Measurements from ENCODE around the gene COQ9.
"Not testable (repeated sequence)": the region's sequence is repeated elsewhere in the genome, so short reads cannot be mapped to it uniquely, and the experiment has no call there.

The COQ9 gene, protein sequence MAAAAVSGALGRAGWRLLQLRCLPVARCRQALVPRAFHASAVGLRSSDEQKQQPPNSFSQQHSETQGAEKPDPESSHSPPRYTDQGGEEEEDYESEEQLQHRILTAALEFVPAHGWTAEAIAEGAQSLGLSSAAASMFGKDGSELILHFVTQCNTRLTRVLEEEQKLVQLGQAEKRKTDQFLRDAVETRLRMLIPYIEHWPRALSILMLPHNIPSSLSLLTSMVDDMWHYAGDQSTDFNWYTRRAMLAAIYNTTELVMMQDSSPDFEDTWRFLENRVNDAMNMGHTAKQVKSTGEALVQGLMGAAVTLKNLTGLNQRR

DNA sequence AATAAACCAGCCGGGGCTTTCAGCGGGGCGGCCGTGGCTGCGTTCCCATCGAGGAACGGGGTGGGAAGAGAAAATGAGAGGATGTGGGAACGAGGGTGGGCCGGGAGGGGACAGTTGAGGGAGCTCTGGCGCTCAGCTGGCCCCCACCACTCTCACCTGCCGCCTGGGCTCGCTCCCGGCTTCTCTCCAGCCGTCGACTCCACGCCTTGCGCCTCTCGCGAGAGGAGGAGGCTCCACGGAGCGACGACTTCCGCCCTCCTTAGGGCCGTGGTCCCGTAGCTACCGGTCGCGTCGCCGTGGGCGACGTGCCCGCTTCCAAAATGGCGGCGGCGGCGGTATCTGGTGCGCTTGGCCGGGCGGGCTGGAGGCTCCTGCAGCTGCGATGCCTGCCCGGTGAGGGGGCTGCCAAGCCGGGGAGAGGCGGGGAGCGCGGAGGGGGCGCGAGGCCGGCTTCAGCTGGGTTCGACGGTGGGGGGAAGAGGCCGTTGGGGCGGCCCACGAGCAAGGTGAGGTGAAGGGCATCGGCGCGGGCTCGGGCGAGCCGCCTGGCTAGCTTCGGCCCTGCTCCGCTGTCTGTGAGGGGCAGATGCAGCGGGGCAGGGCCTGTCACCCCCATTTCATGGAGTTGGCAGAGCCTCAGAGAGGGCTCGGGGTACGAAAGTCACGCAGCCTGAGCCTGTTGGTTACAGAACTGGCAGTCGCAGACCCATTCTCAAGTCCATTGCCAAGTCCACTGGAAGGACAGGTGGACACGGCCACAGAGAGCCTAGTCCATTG lies at the start of gene COQ9, which contains the start of gene CIAPIN1:
Gene COQ9 (plus strand): TSS at position 294 of the 777 bp plus-strand sequence. CDS start 27 bp downstream, at position 321.
Gene CIAPIN1 (minus strand): TSS at position 200 of the 777 bp plus-strand sequence. CDS start 6,457 bp downstream, outside the sequence.
- peak; percentile 29 for DNase-seq

DNA sequence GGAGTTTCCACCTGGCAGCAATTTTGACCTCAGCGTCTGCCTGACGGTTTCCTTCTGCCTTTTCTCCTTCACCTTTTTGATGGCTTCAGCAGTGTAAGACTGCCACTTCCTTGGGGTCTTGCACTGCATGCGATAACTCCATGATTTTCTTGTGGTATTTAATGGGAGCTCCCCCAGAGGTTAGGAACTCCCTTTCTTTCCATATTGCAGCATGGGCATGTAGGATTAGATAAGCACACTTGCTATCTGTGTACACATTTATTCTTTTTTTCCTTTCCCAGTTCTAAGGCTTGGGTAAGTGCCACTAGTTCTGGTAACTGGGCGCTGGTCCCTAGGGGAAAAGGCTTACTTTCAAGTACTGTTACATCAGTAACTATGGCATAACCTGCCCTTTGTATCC lies 49.8 kb upstream of the COQ9 start:
- DNase-seq = not testable (repeated sequence)

DNA sequence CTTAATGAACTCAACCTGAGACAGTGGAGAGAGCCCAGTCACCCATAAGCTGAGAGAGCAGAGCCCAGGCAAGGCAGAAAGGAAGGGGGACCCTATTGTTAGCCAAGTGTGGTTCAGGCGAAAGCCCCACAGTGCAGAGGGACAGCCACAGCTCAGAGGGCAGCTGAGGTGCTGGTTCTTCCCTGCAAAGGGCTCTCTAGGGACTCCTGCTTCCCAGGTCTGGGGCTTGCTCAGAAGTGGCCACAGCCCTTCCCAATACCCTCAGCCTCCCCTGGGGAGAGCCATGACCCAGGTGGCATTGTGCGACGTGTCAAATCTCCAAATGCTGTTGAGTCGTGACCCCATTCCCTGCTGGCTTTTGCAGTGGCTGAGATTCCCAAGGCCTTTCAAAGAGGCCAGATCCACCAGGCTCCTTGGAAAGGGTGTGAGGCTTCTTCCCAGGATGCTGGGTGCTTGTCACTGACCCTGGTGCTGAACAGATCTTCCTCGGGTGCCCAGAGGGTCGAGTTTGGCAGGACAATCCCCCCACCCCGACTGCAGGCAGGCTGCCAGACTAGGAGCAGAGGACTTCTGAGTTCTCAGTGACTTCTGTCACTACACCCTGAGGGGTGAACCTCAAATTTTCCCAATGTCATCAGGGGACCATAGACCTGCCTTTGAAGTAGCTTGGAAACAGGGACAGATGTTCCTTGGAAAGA lies 45.2 kb upstream of the COQ9 start:
- no peak for DNase-seq

DNA sequence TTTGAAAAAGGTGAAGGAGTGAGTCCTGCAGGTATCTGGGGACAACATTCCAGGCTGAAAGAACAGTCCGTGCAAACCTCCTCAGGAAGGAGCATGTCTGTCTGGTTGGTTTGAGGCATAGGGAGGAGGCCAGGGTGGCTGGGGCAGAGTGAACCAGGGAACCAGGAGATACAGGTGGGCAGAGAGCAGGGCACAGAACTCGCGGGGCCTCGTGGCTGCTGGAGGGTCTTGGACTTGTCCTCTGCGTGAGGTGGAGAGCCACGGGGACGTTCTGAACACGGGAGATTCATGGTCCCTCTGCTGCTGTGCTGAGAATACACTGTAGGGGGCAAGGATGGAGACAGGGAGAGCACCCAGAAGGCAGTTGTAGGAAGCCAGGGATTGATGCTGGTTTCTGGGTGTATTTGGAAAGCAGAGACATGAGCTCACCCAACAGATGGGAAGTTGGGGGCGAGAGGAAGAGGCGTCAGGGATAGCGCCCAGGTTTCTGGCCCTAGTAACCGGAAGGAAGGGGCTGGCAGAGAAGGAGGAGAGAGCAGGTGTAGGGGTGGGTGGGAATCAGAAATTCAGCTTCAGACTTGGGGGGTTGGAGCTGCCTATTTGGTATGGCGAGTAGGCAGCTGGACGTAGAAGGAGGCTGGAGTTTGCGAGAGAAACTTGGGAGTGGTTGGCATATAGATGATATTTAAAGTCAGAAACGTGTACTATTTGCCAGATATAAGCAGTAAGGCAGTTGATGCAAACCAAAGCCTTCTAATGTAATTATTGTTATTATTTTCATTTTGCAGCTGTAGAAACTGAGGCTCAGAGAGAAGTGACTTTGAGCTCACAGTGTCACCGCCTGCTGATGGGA lies 43.1 kb upstream of the COQ9 start, which contains the start of gene CCL17:
Gene CCL17 (plus strand): TSS at position 803 of the 853 bp plus-strand sequence. CDS start 9,166 bp downstream, outside the sequence.
- no peak for DNase-seq

DNA sequence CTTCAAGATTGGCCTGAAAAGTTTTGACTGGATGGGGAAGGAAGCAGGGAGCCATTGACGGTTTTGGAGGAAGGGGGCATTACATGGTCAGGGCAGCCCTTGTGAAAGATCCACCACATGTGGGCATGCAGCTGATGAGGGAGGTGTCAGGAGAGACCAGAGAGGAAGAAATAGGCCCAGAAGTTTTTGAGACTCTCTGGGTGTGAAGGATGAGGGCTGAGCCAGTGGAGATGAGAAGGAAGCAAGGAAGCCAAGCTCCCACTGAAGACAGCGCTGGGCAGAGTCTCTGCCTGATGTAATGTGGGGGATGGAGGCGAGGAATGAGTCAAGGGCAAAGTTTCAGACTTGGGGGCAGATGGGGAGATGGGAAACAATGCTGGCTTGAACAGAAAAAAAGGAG lies 42.2 kb upstream of the COQ9 start:
- no peak for DNase-seq

DNA sequence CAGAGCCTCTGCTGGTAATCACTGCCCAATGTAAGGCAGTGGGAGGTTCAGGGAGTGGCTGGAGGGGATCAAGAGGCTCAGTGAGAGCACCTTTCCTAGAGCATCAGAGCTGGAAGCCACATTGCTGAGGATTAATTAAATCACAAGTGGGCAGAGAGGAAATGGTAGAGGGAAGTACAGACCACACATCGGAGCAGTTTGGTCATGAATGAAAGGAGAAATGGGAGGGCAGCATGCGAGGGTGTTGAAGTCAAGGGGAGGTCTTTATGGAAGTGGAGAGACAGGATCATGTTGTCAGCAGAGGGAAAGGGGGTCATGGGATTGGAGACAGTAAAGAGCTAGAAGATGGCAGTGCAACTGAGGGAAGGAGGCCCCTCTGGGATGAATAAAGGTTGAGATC lies 40.4 kb upstream of the COQ9 start:
- DNase-seq = no peak

DNA sequence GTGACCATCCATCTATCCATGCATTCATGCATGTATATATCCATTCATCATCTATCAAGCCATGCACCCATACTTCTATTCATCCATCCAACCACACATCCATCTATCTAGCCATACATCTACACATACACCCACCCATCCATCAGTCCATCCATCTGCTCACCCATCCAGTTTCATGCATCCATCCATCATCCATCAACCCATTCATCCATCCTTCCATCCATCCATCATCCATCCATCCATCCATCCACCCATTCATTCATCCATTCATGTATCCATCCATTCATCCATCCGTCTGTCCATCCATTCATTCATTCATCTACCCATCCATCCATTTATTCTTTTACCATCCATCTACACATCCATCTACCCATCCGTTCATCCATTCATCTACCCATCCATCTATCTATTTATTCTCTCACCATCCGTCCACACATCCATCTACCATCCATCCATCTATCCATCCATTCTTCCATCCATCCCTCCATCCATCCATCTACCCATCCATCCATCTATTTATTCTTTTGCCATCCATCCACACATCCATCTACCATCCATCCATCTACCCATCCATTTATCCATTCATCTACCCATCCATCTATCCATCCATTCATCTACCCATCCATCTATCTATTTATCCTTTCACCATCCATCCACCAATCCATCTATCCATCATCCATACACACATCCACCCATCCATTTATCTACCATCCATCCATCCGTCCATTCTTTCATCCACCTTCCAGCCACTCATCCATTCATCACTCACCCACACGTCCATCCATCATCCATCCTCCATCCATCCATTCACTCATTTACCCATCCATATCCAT lies 39.5 kb upstream of the COQ9 start:
- no peak for DNase-seq

DNA sequence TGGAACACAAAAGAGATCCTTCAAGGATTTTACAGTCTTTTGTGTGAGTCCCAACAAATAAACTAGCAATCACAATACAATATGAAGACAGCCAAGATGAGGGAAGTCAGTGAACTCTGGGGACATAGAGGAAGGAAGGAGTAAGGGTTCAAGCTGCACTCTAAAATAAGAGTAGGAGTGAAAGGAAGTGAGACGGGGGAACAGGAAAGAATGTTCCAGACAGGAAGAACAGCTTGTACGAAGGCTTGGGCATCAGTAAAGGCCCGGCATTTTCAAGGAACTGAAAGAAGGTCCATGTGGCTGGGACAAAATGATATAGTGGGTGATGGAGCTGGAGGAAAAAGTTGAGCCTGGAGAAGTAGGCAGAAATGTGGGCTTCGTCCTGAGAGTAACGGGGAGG lies 38.2 kb upstream of the COQ9 start:
- no peak for DNase-seq

DNA sequence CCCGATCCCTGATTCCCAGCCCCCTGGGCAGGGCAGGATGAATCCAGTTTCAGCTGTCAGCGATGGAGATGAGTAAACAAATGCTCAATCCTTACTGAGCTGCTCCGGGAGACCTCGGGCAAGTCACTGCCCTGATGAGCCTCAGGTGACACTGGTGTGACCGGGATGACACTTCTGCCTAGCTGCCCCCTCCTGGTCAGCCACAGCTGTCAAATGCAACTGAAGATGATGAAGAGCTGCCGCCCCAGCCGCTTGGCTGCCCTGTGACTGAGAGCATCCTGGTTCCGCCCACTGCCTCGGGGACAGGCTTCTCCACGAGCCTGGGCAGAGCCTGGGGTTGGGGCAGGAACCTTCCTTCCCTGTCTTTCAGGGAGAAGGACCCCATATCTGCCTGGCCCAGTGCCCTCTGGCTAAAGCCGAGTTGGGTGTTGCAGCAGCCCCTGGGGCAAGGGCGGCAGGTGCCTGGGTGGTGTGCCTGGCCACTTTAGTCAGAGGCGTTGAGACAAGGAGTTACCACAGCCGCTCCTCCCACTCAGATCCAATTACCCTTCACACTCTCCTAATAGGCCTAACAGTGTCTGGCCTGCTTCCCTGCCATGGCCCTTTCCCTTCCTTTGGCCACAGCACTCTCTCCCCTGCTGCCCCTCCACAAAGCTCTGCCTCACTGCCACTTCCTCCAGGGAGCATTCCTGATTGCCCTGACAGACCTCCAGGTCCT lies 37.2 kb upstream of the COQ9 start:
- no peak for DNase-seq

DNA sequence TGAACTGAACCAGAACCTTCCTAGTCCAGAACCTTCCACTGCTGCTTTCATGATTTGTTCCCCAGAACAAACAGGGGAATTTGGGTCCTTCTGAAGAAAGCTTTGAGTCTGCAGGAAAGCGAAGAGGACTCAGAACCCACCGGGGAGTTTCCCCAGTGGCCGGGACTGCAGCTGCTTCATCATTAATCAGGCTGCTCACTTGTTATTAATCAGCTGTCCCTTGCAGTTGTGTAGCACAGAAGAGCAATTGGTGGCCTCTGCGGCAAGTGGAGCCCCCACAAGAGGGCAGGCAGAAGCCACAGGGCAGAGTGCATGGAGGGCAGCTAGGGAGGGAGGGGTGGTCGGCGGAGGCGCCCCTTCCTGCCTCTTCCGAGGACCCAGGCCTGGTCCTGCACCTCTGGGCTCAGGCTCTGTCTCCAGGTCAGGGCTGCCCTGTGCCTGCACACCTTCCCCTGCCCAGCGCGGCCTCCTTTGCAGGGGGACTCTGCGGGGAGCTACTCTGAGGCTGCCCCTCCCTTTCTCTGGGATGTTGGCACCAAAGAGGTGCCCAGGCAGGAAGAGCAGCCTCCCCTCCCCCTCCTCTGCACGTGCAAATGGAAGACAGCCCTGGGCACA lies 35.8 kb upstream of the COQ9 start:
- DNase-seq = no peak

DNA sequence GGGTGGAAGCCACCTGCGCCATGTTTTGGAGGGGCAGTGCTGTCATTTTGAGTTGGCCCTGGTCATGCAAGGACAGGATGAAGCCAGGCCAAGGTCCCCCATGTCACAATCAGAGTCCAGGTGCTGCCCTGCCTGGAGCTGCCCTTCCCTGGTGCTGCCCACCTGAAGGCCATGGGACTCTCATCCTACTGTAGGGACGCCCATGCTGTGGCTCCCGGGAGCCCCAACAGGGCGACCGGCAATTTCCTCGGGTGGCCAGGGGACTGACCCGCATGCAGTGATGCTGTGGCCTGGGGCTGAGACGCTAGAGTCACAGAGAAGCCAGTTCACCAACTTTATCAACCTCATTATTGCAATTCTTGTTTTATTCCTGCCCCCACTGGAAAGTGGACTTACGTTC lies 34.7 kb upstream of the COQ9 start:
- DNase-seq = no peak

DNA sequence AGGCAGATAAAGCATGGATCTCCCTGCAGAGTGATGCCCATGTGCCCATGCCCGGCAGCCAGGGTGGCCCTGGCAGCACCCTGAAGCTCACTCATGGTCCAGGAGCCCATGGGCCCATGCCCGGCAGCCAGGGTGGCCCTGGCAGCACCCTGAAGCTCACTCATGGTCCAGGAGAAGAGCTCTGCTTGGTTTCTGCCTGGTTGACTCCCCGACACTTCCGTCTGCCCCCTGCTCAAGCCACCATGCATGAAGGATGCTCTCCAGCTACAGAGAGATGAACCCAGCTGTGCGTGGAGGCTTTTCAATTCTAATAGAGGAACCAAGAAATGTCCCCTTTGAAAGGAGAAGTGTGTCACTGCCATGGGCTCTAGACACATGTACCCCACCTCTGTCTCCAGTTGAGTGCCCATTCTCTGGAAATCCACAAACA lies 34.0 kb upstream of the COQ9 start:
- DNase-seq = no peak

DNA sequence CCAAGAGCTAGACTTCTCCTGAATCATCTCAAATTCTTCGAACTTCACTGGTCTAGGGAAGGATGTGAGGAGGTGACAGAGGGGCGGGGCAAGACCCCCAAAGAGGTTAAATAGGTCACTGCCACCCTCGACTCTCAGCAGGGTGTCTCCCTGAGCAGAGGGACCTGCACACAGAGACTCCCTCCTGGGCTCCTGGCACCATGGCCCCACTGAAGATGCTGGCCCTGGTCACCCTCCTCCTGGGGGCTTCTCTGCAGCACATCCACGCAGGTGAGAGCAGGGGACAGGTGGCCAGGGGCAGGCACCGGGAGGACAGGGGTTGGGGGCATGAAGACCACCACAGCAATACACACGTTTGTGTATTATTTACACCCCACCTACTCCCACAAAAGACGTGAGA lies 33.5 kb upstream of the COQ9 start:
- no peak for DNase-seq

DNA sequence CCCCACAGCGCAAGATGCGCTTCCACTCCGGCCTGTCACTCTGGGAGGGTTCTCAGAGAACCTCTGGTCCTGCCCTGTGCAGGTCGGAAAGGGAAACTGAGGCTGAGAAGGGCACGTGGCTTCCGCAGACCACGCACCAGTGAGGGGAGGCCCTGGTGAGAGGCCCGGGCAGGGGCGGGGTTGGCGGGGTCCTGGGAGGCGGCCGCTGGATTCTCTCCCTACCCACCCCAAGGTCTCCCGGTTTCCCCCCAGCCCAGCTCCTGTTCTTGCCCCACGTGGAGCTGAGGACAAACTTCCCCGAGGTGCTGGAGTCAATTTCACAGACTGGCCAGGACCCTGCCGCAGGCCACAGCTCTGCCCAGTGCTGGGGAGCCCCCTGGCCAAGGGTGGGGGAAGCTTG lies 31.2 kb upstream of the COQ9 start:
- no peak for DNase-seq

DNA sequence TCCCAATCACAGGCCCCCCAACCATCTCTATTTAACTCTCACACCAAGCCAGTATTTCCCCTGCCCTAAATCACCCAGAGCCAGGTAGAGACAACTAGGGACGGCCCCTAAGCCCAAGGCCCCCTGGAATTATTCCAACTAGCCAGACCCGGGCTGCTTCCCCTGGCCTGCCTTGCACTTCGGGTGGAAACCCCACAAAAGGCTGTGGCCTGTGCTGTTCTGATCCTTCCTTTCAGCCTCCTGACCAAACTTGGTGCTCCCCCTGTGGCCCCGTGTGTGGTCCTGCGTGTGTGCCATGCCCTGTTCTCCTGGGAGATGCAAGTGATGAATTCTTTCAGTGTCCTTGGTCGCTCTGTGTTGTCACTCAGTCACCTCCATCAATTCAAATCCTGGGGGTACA lies 27.8 kb upstream of the COQ9 start:
- DNase-seq = no peak

DNA sequence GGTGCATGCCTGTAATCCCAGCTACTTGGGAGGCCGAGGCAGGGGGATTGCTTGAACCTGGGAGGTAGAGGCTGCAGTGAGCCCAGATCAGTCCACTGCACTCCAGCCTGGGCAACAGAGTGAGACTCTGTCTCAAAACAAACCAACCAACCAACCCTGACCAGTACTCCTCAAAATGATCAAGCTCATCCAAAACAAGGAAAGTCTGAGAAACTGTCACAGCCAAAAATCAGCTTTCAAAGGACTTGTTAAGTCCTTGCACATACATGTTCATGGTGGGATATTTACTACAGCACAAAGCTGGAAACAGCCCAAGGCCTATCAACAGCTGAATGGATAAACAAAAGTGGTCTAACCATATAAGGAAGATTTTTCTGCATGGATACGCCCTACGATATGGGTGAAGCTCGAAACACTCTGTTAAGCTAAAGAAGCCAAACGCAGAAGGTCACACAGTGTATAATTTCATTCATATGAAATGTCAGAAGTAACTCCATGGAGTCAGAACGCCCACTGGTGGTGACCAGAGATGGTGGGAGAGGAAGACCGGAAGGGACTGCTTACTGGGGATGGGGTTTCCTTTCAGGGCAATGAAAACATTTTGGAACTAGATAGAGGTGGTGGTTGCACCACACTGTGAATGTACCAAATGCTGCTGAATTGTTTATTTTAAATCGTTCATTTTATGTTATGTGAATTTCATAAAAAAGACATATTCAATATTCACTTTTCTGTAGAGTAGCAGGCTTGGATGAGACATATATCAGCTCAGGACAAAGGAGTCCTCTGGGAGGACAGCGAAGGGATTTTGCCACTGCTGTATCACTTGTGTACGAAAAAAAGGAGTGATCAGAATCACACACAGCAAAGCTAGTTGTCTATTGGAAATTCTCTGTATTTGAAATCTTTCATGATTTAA lies 25.0 kb upstream of the COQ9 start:
- no peak for DNase-seq

DNA sequence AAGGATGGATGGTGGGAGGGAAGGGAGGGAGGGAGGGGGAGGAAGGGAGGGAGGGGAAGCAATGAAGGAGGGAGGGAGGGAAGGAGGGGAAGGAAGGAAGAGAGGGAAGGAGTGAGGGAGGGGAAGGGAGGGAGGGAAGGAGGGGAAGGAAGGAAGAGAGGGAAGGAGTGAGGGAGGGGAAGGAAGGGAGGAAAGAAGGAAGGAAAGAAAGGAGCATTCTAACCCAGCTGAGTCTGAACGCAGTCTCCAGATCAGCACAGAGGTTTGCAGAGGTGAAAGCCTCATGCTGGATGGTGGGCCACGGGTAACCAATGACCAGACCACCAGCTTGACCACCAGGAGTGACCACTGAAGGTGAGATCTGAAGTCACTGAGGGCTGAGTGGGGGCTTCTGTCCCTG lies 24.1 kb upstream of the COQ9 start:
- DNase-seq = no peak

DNA sequence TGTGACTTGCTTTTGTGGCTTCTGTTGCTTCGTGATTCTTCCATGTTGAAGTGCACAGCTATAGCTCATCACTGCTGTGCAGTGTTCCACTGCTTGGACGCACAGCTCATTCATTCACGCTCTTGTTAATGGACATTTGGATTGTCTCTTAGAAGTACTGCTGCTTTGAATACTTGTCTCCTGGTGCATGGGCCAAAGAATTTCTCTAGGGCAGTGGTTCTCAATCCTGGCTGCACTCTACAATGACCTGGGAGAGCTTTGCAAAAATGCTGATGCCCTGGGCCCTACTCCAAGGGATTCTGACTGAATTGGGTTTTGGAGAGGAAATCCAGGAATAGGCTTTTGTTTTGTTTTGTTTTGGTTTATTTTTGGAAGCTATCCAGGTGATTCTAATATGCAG lies 22.7 kb upstream of the COQ9 start:
- no peak for DNase-seq

DNA sequence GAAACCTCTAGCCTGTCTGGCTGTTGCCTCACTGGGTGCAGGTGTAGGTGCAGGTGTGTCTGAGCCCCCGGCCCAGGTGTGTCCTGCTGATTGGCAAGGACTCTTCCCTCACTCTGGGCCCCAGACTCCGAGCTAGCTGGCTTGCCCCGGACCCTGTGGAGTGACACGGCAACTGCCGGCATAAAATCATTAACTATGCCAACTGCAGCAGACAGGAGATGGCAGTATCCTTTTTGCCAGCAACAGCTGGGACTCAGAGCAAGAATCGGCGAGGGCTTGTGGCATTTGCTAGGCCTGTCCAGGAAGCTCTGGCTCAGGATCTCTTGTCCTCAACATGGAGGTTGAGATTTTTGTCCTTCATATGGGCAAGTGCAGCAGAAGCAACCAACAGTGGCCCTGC lies 20.9 kb upstream of the COQ9 start:
- DNase-seq = no peak

Data from SIG-M5 (cell line).